ENCODE data around the gene RDH8.

- TF ChIP-seq EGR1 (IDR thresholded peaks at IDR 0.05; ENCODE audit: borderline replicate concordance in 1 of 2, low read depth in 2 of 2, low read length in 2 of 2) (no peak), CBX5 (IDR thresholded peaks at IDR 0.05; ENCODE audit: low read depth) (no peak)
Measured at GRCh38 chr19:10010939-10011338, 2.3 kb upstream of the RDH8 start.

All from GM12878 (cell line).